ENCODE measurements around the gene CCL26.

DNA sequence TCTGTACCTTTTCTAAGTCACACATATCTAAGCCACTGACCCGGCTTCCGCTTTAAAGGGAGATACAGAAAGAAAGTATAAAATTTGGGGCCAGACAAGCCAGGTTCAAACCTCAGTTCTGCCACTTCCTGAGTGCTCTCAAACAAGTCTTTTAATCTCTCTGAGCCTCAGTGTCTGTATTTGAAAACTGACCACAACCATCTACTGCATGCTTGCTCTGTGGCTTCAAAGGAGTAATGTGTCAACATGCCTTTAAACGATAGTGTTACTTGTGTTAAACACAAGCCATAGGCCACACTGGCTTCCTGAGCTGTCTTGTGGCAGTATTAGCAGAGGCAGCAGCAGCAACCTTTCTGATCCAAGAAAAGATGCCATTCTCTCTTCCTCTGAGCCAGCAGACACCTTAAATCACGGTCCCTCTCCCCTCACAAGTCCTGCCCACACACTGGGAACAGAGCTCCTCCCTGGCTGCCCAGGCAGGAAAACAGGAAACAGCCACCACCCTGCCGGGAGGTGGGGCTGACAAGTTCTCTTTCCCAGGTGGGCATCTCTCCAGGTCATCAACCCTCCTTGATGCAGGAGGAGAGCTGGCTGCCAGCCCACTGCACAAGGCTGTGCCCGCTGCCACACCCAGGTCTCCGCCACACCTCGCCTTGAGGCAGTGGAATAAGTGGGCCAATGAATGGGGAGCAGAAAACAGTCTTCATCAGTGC is 44.0 kb downstream of the CCL26 start:
- TF ChIP-seq POLR2A (IDR thresholded peaks at IDR 0.05; ENCODE audit: low read depth, low read length): no peak
- no peak for TF ChIP-seq TAF1 (IDR thresholded peaks at IDR 0.05; ENCODE audit: borderline replicate concordance, low read depth, low read length)
- no peak for TF ChIP-seq POLR2AphosphoS5 (IDR thresholded peaks at IDR 0.05; ENCODE audit: low read depth, low read length)
